DOHH2 (cell line): ENCODE data around the gene AKAP1.

Experiments used
- CTCF ChIP-seq: fragments of 200-600 bp; sonication (generic); IDR thresholded peaks from one replicate; pipeline ENCODE4 v1.5.1; 2014; ENCODE audit warnings: antibody characterized with exemption, mild to moderate bottlenecking, low read depth, low read length; ENCODE audit not compliant: poor library complexity, severe bottlenecking
- EZH2phosphoT487 ChIP-seq: fragments of 200-600 bp; sonication (generic); IDR thresholded peaks from 2 replicates; pipeline ENCODE4 v1.6.1; 2017; ENCODE audit warnings: borderline replicate concordance, mild to moderate bottlenecking, antibody characterized with exemption, low read length, moderate library complexity, mixed read lengths

DNA sequence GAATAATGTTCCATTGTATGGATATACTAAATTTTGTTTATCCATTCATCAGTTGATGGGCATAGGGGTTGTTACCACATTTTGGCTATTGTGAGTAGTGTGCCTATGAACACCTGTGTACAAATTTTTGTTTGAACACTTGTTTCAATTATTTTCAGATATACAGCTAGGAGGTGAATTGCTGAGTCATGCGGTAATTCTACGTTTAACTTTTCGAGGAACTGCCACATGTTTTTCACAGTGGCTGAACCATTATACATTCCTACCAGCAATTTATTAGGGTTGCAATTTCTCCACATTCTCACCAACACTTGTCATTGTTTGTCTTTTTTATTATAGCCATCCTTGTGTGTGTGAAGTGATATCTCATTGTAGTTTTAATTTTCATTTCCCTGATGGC is 75.6 kb downstream of the AKAP1 start:
- TF ChIP-seq CTCF (no peak), EZH2phosphoT487 (no peak)
